Measurements from ENCODE around the gene PKP1. TPM values are rescaled to one million over a fixed set of nuclear protein-coding genes. Genes with fewer than 3 reads are reported as not detected.

The PKP1 gene
- total and polyA plus RNA-seq, 2 experiments from 2014 or later, result 0.03 TPM; not detected in 1

- Histone ChIP-seq H3K27ac (peak overlapping the region; percentile 98), H3K27me3 (no peaks in the 10 kb centered on the region), H3K9me3 (ENCODE audit: low read depth) (no peaks in the 10 kb centered on the region), H3K4me1 (ENCODE audit: low read depth) (no peaks in the 10 kb centered on the region), H3K36me3 (peaks cover 37% of the 10 kb centered on the region), H3K4me3 (no peak overlapping the region)
- no peak for TF ChIP-seq CTCF (IDR thresholded peaks at IDR 0.05; ENCODE audit: low read depth, low read length)
- peak in 1 of 2 donors; percentile 32 for DNase-seq (ENCODE audit: low read depth in 1 of 2, low spot score in 1 of 2)
Measured at GRCh38 chr1:201357211-201357610, 73.9 kb downstream of the PKP1 start.

DNA sequence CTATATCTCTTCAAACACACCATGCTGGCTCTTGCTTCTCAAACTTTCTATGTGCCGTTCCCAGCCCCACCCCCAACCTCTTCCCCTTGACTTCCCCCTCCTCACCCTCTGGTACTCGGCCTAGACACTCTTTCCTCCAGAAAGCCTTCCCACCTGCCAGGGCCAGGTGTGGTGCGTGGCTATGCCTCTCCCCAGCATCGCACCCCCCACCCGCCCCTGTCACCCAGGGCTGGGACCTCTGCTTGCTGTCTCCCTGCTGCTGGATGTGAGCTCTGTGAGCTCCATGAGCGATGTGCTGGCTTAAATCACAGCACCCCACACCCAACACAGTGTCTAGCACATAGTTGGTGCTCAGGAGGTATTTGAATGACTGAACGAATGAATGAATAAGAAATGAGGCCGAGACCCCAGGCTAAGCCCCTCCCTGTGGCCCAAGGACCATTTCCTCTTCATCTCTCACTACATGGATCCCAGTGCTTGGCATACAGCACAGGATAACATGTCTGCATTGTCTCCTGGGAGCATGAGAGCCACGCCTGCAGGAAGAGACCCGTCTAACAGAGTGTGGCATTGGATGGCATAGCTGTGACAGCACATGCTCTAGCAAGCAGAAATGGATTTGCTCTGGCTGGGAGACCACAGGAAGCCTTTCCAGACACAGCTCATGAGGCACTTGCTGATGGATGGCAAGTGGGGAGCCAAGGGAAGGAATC, 74.5 kb downstream of the PKP1 start:
- H3K9me3 ChIP-seq (ENCODE audit: low read depth), result no peaks in the 10 kb centered on the region
- H3K4me1 ChIP-seq (ENCODE audit: low read depth), result no peaks in the 10 kb centered on the region
- no peak overlapping the region for H3K4me3 ChIP-seq
- peak overlapping the region; percentile 98 for H3K27ac ChIP-seq
- H3K36me3 ChIP-seq, result peaks cover 43% of the 10 kb centered on the region
- DNase-seq (ENCODE audit: low read depth in 1 of 2, low spot score in 1 of 2), result peak in 1 of 2 donors; percentile 36
- TF ChIP-seq CTCF (IDR thresholded peaks at IDR 0.05; ENCODE audit: low read depth, low read length), result no peak
- H3K27me3 ChIP-seq, result no peaks in the 10 kb centered on the region

DNA sequence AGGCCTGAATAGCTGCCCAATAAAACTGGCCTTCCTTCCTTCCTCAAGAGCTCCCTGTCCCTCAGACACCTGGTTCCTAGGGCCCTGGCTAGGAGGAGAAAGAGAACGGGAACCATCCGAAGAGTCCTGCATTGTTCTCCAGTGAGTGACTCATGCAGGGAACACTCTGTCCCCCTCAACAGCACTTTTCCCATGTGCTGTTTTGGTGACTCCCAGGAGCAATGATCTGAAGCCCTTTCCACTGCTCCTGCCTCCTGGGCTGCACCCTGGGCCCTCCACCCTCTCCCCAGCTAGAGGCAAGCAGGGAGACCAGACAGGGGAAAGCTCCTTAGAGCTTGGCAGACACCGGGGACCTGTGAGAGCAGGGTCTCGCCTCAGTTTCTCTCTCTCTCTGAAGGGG, 75.3 kb downstream of the PKP1 start:
- Histone ChIP-seq H3K36me3 (peaks cover 51% of the 10 kb centered on the region), H3K4me1 (ENCODE audit: low read depth) (no peaks in the 10 kb centered on the region), H3K4me3 (no peak overlapping the region), H3K9me3 (ENCODE audit: low read depth) (no peaks in the 10 kb centered on the region), H3K27me3 (no peaks in the 10 kb centered on the region), H3K27ac (peak overlapping the region; percentile 98)
- peak; percentile 0 to 10 for DNase-seq (ENCODE audit: low read depth in 1 of 2, low spot score in 1 of 2)
- TF ChIP-seq CTCF (IDR thresholded peaks at IDR 0.05; ENCODE audit: low read depth, low read length), result no peak

DNA sequence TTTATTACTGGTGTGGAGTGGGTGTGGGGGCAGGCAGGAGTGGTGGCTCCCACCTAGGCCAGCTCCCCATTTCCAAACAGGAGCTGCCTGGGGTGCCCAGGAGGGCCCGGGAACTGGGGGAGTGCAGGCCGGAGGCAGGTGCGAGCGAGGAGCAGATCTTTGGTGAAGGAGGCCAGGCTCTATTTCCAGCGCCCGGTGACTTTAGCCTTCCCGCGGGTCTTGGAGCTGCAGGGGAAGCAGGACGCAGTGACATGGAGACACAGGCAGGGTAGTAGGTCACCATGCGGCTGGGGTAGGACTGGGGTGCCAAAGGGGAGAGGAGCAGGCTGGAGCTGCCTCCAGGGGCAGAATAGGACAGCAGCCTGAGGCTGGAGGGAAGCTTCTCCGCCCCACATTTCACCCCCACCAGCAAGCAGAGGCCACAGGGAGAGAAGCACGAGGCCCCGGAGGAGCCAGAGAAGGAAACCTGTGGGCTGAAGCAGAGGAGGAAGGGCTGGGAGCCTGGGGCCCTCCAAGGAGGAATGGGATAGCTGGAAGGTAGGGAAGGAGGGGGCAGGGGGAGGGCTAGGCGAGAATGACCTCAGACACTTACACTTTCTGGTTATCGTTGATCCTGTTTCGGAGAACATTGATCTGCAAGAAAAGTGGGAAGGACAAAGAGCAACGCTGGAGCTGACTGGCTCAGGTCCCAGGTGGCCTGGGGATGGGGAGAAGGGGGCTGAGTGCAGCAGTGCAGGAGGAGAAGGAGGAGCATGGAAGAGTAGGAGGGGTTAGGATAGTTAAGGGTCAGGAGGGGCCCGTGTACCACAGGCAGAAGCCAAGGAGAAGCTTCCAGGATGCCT, 75.9 kb downstream of the PKP1 start:
- DNase-seq (ENCODE audit: low read depth in 1 of 2, low spot score in 1 of 2), result peak in 1 of 2 donors; percentile 8
- H3K27me3 ChIP-seq, result no peaks in the 10 kb centered on the region
- no peaks in the 10 kb centered on the region for H3K9me3 ChIP-seq (ENCODE audit: low read depth)
- no peaks in the 10 kb centered on the region for H3K4me1 ChIP-seq (ENCODE audit: low read depth)
- H3K27ac ChIP-seq, result peak overlapping the region; percentile 98
- no peak for TF ChIP-seq CTCF (IDR thresholded peaks at IDR 0.05; ENCODE audit: low read depth, low read length)
- H3K36me3 ChIP-seq, result peaks cover 56% of the 10 kb centered on the region
- H3K4me3 ChIP-seq, result no peak overlapping the region

- Histone ChIP-seq H3K27me3 (no peaks in the 10 kb centered on the region), H3K9me3 (ENCODE audit: low read depth) (no peaks in the 10 kb centered on the region), H3K4me1 (ENCODE audit: low read depth) (no peaks in the 10 kb centered on the region), H3K27ac (peak overlapping the region; percentile 98), H3K36me3 (peaks cover 62% of the 10 kb centered on the region), H3K4me3 (no peak overlapping the region)
- DNase-seq (ENCODE audit: low read depth in 1 of 2, low spot score in 1 of 2), result no peak
- TF ChIP-seq CTCF (IDR thresholded peaks at IDR 0.05; ENCODE audit: low read depth, low read length), result no peak
Measured at GRCh38 chr1:201359873-201360210, 76.5 kb downstream of the PKP1 start.

Data from cardiac muscle cell (in vitro differentiated cells and primary cell).